ENCODE data around the gene VILL. TPM values are rescaled to one million over a fixed set of nuclear protein-coding genes. Genes with fewer than 3 reads are reported as not detected.

VILL gene
- total RNA-seq, result 4.2 and 4.3 TPM in 2 replicates

GRCh38 chr3:37990527-37990926 lies at the start of gene VILL:
VILL (plus strand) TSS chr3:37990786; CDS start chr3:37993673, 2,887 bp downstream.

DNA sequence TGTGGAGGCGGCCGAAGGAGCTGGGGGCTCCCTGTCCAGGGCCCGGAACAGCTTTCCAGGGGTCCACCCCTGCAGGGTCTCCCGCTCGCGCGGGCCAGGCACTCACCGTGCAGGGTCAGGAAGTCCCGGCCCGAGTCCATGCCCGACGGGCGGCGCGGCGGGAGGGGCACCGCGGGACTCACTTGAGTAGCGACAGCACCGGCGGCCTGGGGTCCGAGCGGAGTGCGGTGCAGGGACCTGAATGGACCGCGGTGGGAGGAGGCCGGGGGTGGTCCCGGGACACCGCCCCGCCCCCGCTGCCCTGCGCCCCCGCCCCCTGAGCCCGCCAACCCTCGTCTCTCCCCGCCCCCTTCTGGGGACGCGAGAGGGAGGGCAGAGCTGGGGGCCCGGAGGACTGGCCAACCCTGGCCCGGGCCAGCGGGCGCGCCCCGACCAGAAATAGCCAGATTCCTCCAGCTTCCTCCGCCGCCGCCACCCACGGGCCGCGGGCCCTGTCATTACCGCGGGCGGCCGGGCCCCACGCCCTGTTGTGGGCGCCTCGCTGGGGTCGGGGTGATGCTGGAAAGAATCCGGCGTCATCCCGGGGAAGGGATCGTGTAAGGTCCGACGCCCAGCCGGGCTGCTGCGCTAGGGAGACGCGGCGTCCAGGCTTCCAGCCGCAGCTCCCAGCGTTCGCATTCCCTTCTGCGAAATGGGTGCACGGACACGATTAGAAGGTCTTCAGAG lies 39.0 kb downstream of the VILL start, which contains the start of gene PLCD1:
Gene PLCD1 (minus strand): TSS at position 243 of the 726 bp plus-strand sequence. CDS start 103 bp downstream, at position 140.

GRCh38 chr3:38039101-38039898 lies 48.7 kb downstream of the VILL start, which contains the start of gene DLEC1:
DLEC1 (plus strand) TSS chr3:38039208; CDS start chr3:38039226, 18 bp downstream.

Other genes starting within 250 kb of the VILL start
- 14.7 and 16.1 TPM in 2 replicates for gene CTDSPL, start 128.9 kb upstream of the VILL start, total RNA-seq
- 11.5 and 12.6 TPM in 2 replicates for gene PLCD1, start 38.9 kb downstream of the VILL start, total RNA-seq
- gene DLEC1, start 48.4 kb downstream of the VILL start, total RNA-seq, result not detected in 2 replicates
- gene ACAA1, start 146.3 kb downstream of the VILL start, total RNA-seq, result 49.4 and 49.7 TPM in 2 replicates
- gene MYD88, start 147.9 kb downstream of the VILL start, total RNA-seq, result 38.0 and 45.5 TPM in 2 replicates
- 20.0 and 20.6 TPM in 2 replicates for gene OXSR1, start 174.8 kb downstream of the VILL start, total RNA-seq

All from mammary microvascular endothelial cell (primary cell).